Fibroblast of skin of back (primary cell): ENCODE data around the gene NTNG2.

Experiments used
- DNase-seq: peaks from one replicate; pipeline ENCODE4 v3.0.0-alpha.2; 2013

The NTNG2 gene

GRCh38 chr9:132175431-132175830 lies 13.6 kb downstream of the NTNG2 start:
- no peak for DNase-seq

GRCh38 chr9:132176338-132176737 lies 14.5 kb downstream of the NTNG2 start:
- no peak for DNase-seq

- DNase-seq = peak; percentile 19
Observed at GRCh38 chr9:132181796-132182313, 20.0 kb downstream of the NTNG2 start.

GRCh38 chr9:132182314-132183091 lies 20.6 kb downstream of the NTNG2 start:
- DNase-seq = peak; percentile 9

GRCh38 chr9:132183134-132183533 lies 21.3 kb downstream of the NTNG2 start:
- no peak for DNase-seq

GRCh38 chr9:132183715-132184114 lies 21.9 kb downstream of the NTNG2 start:
- no peak for DNase-seq

- no peak for DNase-seq
Observed at GRCh38 chr9:132184124-132184523, 22.3 kb downstream of the NTNG2 start.

- DNase-seq = peak; percentile 24
Observed at GRCh38 chr9:132185073-132186009, 23.5 kb downstream of the NTNG2 start.

- peak; percentile 26 for DNase-seq
Observed at GRCh38 chr9:132187121-132187620, 25.3 kb downstream of the NTNG2 start.

- DNase-seq = no peak
Observed at GRCh38 chr9:132190966-132191365, 29.1 kb downstream of the NTNG2 start.

GRCh38 chr9:132192728-132193127 lies 30.9 kb downstream of the NTNG2 start:
- no peak for DNase-seq

- DNase-seq = no peak
Observed at GRCh38 chr9:132193227-132194124, 31.6 kb downstream of the NTNG2 start.

- no peak for DNase-seq
Observed at GRCh38 chr9:132194508-132194907, 32.6 kb downstream of the NTNG2 start.

- no peak for DNase-seq
Observed at GRCh38 chr9:132197315-132197714, 35.5 kb downstream of the NTNG2 start.

GRCh38 chr9:132197856-132198550 lies 36.1 kb downstream of the NTNG2 start:
- no peak for DNase-seq

- DNase-seq = no peak
Observed at GRCh38 chr9:132199056-132199455, 37.2 kb downstream of the NTNG2 start.

GRCh38 chr9:132200706-132201105 lies 38.8 kb downstream of the NTNG2 start:
- no peak for DNase-seq

- DNase-seq = no peak
Observed at GRCh38 chr9:132201139-132201538, 39.3 kb downstream of the NTNG2 start.

- DNase-seq = no peak
Observed at GRCh38 chr9:132201780-132202703, 40.2 kb downstream of the NTNG2 start.

- DNase-seq = no peak
Observed at GRCh38 chr9:132204883-132205282, 43.0 kb downstream of the NTNG2 start.
